NCI-H1417 (cell line): ENCODE results near the gene WDTC1.
A peak's percentile ranks its signal among the peaks of the same experiment; 100 is the strongest.
"Not testable (repeated sequence)": the region's sequence is repeated elsewhere in the genome, so short reads cannot be mapped to it uniquely, and the experiment has no call there.

Source experiments
- DNase-seq, 3 experiments: peaks; one replicate each; lab custom pipeline; 2025; lab: John Stamatoyannopoulos, UW

WDTC1 gene

GRCh38 chr1:27253596-27253995, 19.2 kb downstream of the WDTC1 start:
- no peak for DNase-seq

GRCh38 chr1:27255136-27255535, 20.7 kb downstream of the WDTC1 start:
- DNase-seq, result no peak

- DNase-seq, result no peak
Measured at GRCh38 chr1:27257155-27257554, 22.7 kb downstream of the WDTC1 start.

GRCh38 chr1:27258598-27258997, 24.2 kb downstream of the WDTC1 start:
- no peak for DNase-seq

- no peak for DNase-seq
Measured at GRCh38 chr1:27267153-27267552, 32.7 kb downstream of the WDTC1 start.

GRCh38 chr1:27269276-27269675, 34.8 kb downstream of the WDTC1 start:
- no peak for DNase-seq

GRCh38 chr1:27274204-27274603, 39.8 kb downstream of the WDTC1 start:
- DNase-seq, result no peak

- DNase-seq, result no peak
Measured at GRCh38 chr1:27275696-27276095, 41.3 kb downstream of the WDTC1 start.

GRCh38 chr1:27284425-27285273, 50.2 kb downstream of the WDTC1 start:
- DNase-seq, result peak; percentile 59 to 84 (median 79)

- no peak for DNase-seq
Measured at GRCh38 chr1:27285274-27285660, 50.8 kb downstream of the WDTC1 start.

- not testable (repeated sequence) for DNase-seq
Measured at GRCh38 chr1:27285821-27286220, 51.4 kb downstream of the WDTC1 start.

GRCh38 chr1:27289125-27289524, 54.7 kb downstream of the WDTC1 start:
- DNase-seq, result not testable (repeated sequence)

- DNase-seq, result no peak
Measured at GRCh38 chr1:27290581-27290980, 56.1 kb downstream of the WDTC1 start.

- no peak for DNase-seq
Measured at GRCh38 chr1:27292106-27292505, 57.7 kb downstream of the WDTC1 start.

GRCh38 chr1:27293915-27294314, 59.5 kb downstream of the WDTC1 start:
- DNase-seq, result no peak

GRCh38 chr1:27296773-27297291, 62.4 kb downstream of the WDTC1 start:
- peak; percentile 46 to 76 (median 62) for DNase-seq

- DNase-seq, result no peak
Measured at GRCh38 chr1:27297903-27298302, 63.5 kb downstream of the WDTC1 start.

- no peak for DNase-seq
Measured at GRCh38 chr1:27298632-27299384, 64.4 kb downstream of the WDTC1 start.

GRCh38 chr1:27299385-27300271, 65.2 kb downstream of the WDTC1 start:
- peak; percentile 11 to 40 (median 16) for DNase-seq

- peak; percentile 82 to 94 (median 87) for DNase-seq
Measured at GRCh38 chr1:27300341-27301051, 66.1 kb downstream of the WDTC1 start.

GRCh38 chr1:27301052-27301422, 66.6 kb downstream of the WDTC1 start:
- DNase-seq, result peak in 1 of 3 experiments; percentile 79
